GM21515 (cell line): ENCODE measurements around the gene DCC.
"Not testable (repeated sequence)": the region's sequence is repeated elsewhere in the genome, so short reads cannot be mapped to it uniquely, and the experiment has no call there.

Source experiments
- ATAC-seq: cut with Tn5 transposase; IDR thresholded peaks from one replicate; pipeline ENCODE4 v1.9.1; 2021; ENCODE audit not compliant: unreplicated experiment

DCC gene

DNA sequence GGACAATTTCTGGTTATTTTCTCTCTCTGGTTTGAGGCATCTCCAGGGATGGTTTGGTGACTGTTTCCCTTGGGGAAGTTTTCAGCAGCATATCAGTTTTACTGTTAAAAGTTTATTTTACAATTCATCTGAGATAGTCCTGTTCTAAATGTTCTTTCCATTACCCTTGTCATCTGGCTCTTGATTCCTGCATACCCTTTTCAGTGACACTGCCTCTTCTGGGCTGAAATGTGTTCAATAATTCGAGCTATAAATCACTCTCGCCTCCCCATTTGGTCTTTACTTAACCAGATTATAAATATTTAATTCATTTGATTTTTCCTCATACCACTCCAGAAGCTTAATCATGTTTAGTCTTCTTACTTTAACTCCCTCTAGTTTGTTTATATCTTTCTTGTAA lies 9.5 kb downstream of the DCC start:
- ATAC-seq, result no peak

DNA sequence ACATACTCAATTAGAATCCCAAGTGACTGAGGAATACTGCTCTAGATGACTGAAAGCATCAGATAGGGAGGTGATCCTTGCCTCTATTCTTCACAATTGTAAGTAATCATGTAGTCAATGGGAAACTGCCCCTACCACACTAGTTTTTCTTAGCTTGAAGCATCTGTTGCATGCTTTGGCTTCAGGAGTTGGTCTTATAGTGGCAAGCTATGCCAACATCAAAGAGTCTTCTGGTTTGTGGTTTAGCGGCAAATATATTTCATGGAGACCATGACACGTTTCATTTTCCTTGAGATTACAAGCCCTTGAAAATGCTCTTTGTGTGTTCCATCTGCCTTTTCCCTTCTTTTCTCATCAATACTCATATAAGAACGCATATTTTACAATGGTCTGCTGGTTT lies 12.9 kb downstream of the DCC start:
- ATAC-seq, result no peak

- no peak for ATAC-seq
Observed at GRCh38 chr18:52353589-52353988, 13.6 kb downstream of the DCC start.

DNA sequence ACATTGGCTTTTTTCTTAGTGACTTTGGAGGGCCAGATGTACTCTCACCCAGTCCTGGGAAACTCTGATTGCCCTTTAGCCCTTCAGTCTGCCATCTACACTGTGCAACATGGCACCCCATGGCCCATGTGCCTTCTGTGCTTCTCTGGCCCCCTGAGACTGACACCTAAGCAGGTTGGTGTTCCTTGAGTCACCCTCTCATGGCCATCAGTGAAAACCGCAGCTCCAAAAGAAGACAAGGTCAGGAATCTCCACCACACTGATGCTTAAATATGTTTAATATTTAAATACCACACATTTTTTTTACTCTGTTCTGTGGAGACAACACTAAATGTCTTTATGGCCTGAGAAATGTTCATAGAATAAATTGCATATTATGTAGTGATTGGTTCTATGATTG lies 23.9 kb downstream of the DCC start:
- no peak for ATAC-seq

- not testable (repeated sequence) for ATAC-seq
Observed at GRCh38 chr18:52366851-52367250, 26.9 kb downstream of the DCC start.

GRCh38 chr18:52367953-52368742 lies 28.2 kb downstream of the DCC start:
- no peak for ATAC-seq

GRCh38 chr18:52370841-52371240 lies 30.8 kb downstream of the DCC start:
- ATAC-seq, result no peak

DNA sequence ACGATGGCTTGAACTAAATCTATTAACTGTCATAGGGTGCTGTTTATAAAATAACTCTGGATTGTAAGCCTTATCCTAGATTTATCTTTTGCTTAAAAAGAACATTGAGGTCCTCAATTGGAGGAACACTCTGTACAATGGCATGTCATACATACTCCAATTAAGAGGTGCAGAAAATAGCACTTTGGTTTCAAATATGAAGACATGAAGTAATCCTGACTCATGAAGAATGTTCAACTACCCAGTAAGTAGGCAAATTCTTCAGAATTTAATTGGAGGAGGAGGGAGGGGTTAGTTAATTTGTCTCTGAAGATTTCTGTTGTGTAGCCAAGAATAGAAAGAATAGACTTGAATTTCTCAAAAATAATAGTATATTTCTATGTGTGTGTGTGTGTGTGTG lies 36.1 kb downstream of the DCC start:
- ATAC-seq, result no peak

DNA sequence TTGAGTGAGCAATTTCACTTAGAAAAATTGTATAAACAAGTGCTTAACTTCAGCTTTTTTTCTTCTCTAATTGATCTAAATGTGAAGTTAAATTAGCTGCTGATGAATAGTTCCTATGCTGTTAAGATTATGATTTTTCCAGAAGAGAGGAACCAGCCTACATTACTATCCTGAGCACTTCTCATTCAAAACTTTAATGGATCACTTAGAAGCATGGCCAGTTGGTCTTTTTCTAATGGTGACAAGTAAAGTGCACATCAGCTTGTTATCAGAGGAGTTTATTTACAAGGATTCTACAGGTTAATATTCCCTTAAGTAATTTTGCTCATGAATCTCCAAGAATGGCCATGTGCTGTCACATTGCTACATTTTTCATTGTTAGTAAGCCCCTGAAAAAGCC lies 37.1 kb downstream of the DCC start:
- no peak for ATAC-seq

- ATAC-seq, result no peak
Observed at GRCh38 chr18:52386306-52386705, 46.3 kb downstream of the DCC start.

DNA sequence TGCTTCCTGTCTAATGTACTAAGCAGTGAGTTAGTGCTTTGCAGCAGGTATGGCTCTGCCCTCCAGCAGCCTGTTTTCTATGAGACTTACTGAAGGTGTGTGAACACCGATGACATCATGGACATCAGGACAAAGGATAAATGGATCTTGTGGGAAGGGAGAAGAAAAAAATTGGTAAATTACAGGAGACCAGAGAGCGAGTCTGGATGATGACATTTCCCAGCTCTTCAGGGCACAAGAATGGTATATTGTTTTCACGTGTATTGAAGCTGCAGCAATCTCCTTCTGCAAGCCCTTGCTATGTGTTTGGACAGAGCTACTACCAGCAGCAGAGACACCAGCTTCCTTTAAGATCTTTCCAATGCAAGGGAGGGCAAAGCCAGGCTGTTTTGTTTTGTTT lies 47.2 kb downstream of the DCC start:
- no peak for ATAC-seq

- no peak for ATAC-seq
Observed at GRCh38 chr18:52391810-52392559, 52.0 kb downstream of the DCC start.

DNA sequence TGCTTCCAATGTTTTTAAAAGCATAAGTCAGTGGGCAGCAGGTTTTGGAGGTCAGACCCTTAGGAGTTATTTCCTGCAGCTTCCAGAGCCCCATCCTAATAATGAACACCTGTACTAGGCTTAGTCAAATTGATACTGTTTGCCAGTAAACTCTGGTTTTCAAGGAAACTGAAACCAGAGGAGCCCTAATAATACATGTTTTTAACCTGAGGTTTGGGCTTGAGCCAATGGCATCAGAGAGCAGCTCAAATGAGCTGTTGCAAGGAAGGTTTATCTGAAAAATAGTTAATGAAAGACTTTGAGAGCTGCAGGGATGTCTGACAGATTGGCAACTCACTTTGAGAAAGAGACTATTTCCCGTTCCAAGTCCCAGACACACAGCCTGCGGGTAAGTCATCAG lies 54.6 kb downstream of the DCC start:
- peak; percentile 58 for ATAC-seq

- no peak for ATAC-seq
Observed at GRCh38 chr18:52395146-52395852, 55.3 kb downstream of the DCC start.

DNA sequence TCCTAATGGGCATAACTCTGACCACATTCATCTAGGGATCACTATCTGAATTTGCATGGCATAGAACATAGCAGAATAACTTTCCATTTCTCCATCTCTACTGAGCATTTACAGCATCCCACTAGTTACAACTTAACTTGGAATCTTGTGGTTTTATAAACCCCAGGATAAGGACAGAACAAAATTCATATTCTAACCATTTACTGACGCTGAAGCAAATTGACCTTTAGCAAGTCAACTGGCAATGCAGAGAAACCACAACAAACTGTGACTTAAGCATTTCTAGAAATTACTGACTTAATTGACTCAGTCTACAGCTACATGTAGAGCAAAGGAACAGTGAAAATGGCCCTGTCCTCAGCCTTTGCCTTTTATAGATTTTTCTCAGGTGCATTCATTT lies 61.2 kb downstream of the DCC start:
- no peak for ATAC-seq

GRCh38 chr18:52402814-52403213 lies 62.8 kb downstream of the DCC start:
- no peak for ATAC-seq

GRCh38 chr18:52403291-52404021 lies 63.5 kb downstream of the DCC start:
- ATAC-seq, result no peak

- ATAC-seq, result no peak
Observed at GRCh38 chr18:52408800-52409302, 68.9 kb downstream of the DCC start.

- peak; percentile 98 for ATAC-seq
Observed at GRCh38 chr18:52409727-52410126, 69.7 kb downstream of the DCC start.

DNA sequence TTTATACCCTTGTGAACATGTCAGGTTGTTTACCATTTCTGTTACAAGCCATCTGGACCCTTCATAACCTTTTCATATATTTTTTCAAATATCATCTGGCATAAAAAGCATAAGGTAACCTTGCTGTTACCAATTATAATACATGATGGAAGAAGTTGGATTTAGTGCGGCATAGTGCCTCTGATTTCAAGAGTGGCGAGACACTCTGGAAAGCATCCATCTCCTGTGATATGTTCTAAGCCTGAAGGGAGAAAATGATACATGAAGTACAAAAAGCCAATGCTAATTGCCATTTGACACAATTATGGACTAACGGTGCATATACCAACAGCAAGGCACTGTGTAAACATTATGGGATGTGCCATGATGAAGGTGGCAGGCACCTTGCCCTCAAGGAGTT lies 75.1 kb downstream of the DCC start:
- ATAC-seq, result no peak

DNA sequence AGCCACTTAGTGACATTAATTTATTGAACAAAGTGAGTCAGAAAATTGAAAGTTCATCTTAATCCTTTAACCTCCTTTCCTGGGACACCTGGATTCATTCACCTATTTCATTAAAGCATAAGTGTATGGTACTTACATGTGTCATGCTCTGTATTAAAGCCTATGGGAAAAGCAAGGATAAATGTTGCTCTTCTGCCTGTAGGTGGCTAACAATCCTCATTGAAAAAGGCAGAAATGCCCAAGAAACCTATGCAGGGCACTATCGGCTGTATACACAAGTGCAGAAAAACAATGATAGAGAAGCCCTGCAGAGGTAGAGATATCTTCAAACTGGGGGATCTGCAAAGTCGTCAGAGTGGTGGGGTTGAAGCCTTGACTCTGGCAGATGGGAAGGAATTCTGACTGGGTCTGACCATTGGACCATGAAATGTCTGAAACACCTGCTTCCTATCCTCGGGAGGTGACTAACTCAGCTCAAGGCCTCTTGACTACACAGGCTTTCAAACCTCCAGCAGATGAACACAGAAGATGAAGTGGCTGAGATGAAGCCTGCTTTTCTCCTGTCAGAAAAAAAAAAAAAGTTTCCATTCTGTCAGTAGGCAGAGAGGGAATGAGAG lies 83.1 kb downstream of the DCC start:
- ATAC-seq, result no peak
